HG03095 (cell line): ENCODE measurements around the gene NUTM2E.
"Not testable (repeated sequence)": the region's sequence is repeated elsewhere in the genome, so short reads cannot be mapped to it uniquely, and the experiment has no call there.

Experiments used
- ATAC-seq: cut with Tn5 transposase; IDR thresholded peaks from one replicate; pipeline ENCODE4 v1.9.1; 2021; ENCODE audit warnings: moderate library complexity; ENCODE audit not compliant: unreplicated experiment

The NUTM2E gene

GRCh38 chr10:79862803-79863202, 36.3 kb downstream of the NUTM2E start:
- not testable (repeated sequence) for ATAC-seq

DNA sequence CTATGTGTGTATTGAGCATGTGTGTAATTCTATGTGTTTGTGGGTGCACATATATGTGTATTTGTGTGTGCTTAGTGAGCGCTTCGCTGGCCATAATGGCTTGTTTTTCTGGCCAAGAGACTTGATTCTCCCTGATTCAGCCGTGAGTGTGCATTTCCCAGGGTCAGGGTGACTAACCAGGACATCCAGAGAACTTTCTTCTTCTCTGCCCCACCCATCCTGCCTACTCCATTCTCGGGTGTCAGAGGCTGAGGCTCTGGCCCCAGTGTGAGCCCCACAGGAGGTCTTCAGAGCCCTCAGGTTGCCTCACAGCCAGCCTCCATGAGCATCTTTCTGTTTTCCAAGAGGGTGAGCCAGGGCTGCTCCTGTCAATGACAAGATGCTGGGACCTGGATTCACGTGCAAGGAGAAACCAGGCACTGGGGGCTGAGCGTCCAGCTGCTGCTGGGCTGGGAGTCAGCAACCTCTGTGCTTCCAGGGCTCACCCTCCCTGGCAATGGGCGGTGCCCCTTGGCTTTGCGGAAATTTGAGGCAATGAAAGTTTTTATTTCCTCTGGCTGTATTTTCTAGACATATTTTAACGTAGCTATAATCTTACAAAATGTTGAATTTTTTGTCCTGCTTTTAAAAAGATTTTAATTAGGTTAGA, 40.5 kb downstream of the NUTM2E start:
- not testable (repeated sequence) for ATAC-seq

GRCh38 chr10:79868023-79868422, 41.5 kb downstream of the NUTM2E start:
- not testable (repeated sequence) for ATAC-seq

DNA sequence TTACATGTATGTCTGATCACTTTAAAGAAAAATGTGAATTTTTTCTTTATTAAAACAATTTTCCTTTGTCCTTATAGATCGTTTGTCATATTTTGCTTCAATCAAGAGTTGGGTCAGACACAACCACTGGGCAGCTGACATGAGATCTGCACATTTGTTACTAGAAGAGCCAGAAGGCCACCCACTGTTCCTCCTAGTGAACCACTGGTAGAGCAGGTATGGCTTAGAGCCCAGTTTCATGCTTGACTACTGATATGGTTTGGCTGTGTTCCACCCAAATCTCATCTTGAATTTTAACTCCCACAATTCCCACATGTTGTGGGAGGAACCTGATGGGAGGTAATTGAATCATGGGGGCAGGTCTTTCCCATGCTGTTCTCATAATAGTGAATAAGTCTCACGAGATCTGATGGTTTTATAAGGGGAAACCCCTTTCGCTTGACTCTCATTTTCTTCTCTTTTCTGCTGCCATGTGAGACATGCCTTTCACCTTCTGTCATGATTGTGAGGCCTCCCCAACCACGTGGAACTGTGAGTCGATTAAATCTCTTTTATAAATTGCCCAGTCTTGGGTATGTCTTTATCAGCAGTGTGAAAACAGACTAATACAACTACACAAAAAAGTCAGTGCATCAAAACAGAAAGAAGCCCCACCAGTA, 43.0 kb downstream of the NUTM2E start:
- not testable (repeated sequence) for ATAC-seq

- ATAC-seq, result not testable (repeated sequence)
Observed at GRCh38 chr10:79871729-79872128, 45.2 kb downstream of the NUTM2E start.
